GM21786 (cell line): ENCODE results near the gene USP11.
"Not testable (repeated sequence)": the region's sequence is repeated elsewhere in the genome, so short reads cannot be mapped to it uniquely, and the experiment has no call there.

Source experiments
- ATAC-seq: cut with Tn5 transposase; IDR thresholded peaks from one replicate; pipeline ENCODE4 v1.9.1; 2021; ENCODE audit not compliant: unreplicated experiment

Gene USP11

GRCh38 chrX:47244676-47245075 is 11.9 kb downstream of the USP11 start:
- ATAC-seq, result no peak

DNA sequence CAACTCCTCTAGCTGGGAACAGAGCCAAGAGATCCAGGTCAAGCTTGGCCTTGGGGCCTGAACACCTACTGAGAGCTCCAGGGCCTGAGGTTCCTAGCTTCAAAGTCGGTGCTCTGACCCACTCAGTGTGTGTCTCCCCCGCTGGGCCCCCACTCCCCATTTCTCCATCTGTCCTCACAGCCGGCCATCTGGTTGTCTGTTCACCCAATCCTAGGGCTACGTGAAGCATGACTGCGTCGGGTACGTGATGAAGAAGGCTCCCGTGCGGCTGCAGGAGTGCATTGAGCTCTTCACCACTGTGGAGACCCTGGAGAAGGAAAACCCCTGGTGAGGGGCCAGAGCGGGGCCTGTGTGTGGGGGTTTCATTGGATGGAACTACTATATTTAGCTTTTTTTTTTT is 12.3 kb downstream of the USP11 start:
- no peak for ATAC-seq

- ATAC-seq, result no peak
Measured at GRCh38 chrX:47247206-47247998, 14.6 kb downstream of the USP11 start.

DNA sequence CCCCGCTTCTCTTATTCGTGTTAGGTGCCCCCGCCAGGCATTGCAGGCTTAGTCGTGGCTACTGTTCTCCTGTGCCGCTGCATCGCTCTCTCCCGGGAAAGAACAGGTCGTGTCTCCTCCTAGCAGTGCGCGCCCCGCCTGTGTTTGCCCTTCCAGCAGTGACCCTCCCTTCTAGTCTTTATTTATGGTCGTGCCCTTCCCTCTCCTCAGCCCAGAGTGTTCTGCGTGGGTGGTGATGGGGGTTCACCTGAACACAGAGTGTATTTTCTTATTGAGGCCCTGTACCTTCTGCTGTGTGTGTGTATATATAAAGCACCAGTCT is 15.2 kb downstream of the USP11 start:
- no peak for ATAC-seq

DNA sequence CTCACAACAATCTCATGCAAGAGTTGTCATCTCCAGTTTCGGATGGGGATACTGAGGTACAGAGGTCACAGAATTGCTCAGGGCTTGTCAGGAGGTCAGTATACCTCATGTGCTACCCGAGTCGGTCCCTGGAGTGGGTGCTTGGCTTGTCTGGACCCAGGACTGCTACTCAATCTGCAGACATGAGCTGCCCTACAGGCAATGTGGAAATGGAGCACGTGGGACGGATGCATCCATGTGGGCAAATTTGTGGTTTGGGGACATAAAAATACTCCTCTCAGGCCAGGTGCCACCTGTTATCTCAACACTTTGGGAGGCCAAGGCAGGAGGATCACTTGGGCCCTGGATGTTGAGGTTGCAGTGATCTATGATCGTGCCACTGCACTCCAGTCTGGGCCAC is 15.8 kb downstream of the USP11 start:
- ATAC-seq, result no peak

GRCh38 chrX:47250017-47250347 is 17.2 kb downstream of the USP11 start:
- no peak for ATAC-seq

DNA sequence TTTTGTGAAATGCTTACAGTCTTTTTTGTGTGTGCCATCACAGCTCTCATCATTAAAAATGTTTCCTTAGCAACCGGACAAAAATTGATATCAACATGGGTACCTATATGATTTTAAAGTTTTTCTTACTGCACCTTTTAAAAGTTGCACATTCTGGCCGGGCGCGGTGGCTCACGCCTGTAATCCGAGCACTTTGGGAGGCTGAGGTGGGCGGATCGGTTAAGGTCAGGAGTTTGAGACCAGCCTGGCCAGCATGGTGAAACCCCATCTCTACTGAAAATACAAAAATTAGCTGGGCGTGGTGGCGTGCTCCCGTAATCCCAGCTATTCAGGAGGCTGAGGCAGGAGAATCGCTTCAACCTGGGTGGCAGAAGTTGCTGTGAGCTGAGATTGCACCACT is 24.8 kb downstream of the USP11 start:
- not testable (repeated sequence) for ATAC-seq

DNA sequence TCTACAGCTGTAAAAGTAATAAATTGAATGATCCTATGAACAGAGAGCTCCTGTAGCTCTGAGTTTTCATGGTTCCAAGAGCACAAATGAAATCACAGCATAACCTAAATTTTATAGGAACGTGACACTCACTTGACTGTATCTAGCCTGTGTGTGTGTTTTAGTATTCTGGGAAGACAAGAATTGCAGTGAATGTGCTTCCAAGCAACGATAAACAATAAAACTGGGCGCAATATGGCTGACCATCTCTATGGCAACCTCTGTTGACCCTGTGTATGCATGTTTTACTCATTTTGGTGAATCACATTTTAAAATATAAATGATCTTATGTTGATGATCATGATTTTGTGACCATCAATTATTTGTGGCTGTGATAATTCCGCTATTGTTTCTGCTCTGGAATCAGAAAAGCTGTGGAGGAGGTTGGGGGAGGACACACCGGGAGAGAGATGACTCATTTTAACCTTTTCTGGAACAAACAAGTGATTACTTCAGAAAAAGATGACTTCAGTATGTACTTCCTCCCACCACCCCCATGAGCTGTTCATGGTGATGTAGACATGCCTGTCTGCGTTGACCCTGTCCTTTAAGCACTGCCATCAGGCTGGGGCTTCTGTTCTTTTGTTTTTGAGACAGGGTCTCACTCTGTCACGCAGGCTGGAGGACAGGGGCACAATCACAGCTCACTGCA is 31.8 kb downstream of the USP11 start:
- no peak for ATAC-seq

GRCh38 chrX:47266643-47267042 is 33.8 kb downstream of the USP11 start:
- ATAC-seq, result no peak

GRCh38 chrX:47272013-47272408 is 39.2 kb downstream of the USP11 start:
- ATAC-seq, result no peak

DNA sequence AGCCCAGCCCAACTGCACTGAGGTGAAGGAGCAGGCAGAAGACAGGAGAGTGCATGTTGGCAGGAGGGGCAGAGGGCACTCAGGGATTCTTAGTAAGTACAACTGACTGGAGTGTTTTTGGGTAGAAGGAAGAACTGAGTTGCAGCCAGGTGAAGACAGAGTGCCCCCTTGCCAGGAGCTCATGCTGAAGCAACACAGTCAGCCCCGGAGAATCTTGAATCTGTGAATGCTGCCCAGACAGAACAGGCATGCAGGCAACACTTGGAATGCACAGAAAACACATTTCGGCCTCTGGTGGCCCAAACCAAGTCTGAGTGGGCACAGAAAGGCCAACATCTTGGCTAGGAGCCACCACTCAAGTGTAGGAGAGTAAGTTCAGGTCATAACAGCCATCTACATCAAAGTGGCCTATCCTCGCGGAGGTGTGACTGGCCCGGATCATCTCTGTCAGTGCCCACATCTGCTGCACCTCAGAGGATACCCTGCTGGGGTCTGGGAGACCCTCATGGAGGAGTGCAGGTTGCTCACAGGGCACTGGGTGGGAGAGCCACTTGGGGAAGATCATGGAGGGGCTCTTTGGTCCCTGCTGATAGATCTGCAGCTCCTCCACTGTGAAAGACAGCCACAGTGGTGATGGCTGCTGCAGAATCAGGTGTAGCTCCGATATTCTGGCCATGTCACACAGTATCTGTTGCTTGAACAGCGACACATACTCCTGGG is 40.4 kb downstream of the USP11 start:
- no peak for ATAC-seq

DNA sequence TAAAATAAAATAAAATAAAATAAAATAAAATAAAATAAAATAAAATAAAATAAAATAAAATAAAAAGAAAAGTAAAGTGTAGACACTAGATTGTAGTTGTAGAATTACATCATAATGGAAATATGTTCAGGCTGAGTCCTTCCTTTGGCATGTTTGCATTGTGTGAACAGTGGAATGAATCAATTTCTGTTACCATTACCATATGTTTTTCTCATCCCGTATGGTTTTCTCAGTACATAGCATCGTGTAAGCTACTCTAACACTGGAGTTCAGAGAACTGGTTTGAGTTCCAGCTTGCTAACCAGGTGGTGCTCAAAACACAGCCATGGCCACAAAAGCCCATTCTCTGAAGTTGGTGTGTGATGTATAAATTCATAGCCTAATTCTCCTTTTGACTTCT is 45.9 kb downstream of the USP11 start:
- ATAC-seq, result no peak

DNA sequence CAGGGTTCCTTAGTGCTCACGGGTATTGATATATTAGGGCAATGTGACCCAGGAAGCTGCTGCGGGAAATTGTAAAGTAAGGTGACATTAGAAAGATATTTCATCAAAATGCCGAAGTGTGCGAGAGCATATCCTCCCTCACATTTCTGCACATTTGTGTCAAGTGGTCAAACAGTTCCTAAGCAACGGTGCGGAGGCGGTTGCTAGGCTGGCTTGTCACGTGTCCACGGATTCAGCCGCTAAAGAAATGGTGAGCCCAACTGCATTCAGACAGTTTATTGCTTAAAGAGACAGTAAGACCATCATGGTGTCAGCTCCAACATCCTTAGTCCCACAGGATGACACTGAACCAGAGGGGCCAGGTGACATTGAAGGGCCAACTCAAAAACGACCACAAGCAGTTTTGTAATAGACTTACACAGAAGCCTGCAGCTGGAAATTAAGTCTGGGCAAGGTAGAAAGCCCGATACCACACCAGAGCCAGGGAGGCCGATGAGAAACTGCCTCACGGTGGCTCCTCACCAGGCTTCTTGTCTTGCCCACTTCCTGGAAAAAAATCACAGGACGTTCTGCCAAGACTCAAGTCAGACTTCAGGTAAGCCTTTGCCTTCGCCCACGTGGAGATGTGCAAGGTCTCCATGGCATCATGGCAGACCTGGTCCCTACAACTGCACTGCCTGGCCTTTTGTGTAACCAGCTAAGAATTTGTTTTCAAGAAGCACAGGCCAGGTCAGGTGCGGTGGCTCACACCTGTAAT is 50.4 kb downstream of the USP11 start:
- no peak for ATAC-seq

DNA sequence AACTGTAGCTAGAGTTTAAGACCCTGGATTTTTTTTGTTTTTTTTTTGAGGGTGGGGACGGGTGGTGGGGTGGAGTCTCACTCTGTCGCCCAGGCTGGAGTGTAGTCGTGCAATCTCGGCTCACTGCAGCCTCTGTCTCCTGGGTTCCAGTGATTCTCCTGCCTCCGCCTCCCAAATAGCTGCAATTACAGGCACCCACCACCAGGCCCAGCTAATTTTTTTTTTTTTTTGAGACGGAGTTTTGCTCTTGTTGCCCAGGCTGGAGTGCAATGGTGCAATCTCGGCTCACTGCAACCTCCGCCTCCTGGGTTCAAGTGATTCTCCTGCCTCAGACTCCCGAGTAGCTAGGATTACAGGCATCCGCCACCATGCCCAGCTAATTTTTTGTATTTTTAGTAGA is 51.8 kb downstream of the USP11 start:
- ATAC-seq, result not testable (repeated sequence)

- ATAC-seq, result no peak
Measured at GRCh38 chrX:47285836-47286320, 53.1 kb downstream of the USP11 start.

- no peak for ATAC-seq
Measured at GRCh38 chrX:47293106-47293505, 60.3 kb downstream of the USP11 start.

GRCh38 chrX:47296766-47297365 is 64.1 kb downstream of the USP11 start:
- no peak for ATAC-seq

DNA sequence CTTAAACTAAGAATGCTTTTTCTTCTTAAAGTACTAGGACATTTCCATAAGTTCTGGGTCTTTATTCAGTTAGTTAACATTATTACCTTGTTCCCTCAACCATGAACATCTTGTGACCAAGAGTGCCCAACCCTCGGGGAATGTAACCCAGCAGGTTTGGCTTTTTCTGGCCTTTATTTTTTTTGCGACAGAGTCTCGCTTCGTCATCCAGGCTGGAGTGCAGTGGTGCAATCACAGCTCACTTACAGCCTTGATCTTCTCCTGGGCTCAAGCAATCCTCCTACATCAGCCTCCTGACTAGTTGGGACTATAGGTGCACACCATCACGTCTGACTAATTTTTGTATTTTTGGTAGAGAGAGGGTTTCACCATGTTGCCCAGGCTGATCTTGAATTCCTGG is 65.1 kb downstream of the USP11 start:
- no peak for ATAC-seq
